Measurements from ENCODE around the gene ANGPTL2.

GRCh38 chr9:127058011-127058644 is 64.3 kb downstream of the ANGPTL2 start:
- TF ChIP-seq, protein P1, sequence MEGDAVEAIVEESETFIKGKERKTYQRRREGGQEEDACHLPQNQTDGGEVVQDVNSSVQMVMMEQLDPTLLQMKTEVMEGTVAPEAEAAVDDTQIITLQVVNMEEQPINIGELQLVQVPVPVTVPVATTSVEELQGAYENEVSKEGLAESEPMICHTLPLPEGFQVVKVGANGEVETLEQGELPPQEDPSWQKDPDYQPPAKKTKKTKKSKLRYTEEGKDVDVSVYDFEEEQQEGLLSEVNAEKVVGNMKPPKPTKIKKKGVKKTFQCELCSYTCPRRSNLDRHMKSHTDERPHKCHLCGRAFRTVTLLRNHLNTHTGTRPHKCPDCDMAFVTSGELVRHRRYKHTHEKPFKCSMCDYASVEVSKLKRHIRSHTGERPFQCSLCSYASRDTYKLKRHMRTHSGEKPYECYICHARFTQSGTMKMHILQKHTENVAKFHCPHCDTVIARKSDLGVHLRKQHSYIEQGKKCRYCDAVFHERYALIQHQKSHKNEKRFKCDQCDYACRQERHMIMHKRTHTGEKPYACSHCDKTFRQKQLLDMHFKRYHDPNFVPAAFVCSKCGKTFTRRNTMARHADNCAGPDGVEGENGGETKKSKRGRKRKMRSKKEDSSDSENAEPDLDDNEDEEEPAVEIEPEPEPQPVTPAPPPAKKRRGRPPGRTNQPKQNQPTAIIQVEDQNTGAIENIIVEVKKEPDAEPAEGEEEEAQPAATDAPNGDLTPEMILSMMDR (IDR thresholded peaks at IDR 0.05) = no peak
- TF ChIP-seq JUND (IDR thresholded peaks at IDR 0.05) = no peak
- TF ChIP-seq, protein P2, sequence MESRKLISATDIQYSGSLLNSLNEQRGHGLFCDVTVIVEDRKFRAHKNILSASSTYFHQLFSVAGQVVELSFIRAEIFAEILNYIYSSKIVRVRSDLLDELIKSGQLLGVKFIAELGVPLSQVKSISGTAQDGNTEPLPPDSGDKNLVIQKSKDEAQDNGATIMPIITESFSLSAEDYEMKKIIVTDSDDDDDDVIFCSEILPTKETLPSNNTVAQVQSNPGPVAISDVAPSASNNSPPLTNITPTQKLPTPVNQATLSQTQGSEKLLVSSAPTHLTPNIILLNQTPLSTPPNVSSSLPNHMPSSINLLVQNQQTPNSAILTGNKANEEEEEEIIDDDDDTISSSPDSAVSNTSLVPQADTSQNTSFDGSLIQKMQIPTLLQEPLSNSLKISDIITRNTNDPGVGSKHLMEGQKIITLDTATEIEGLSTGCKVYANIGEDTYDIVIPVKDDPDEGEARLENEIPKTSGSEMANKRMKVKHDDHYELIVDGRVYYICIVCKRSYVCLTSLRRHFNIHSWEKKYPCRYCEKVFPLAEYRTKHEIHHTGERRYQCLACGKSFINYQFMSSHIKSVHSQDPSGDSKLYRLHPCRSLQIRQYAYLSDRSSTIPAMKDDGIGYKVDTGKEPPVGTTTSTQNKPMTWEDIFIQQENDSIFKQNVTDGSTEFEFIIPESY (IDR thresholded peaks at IDR 0.05; ENCODE audit: borderline replicate concordance, low read depth) = no peak
- TF ChIP-seq RAD21 (IDR thresholded peaks at IDR 0.05; ENCODE audit: low read length) = no peak
- TF ChIP-seq EP300 (IDR thresholded peaks at IDR 0.05; ENCODE audit: borderline replicate concordance in 1 of 2, low read depth in 1 of 2, low read length in 1 of 2) = no peak
- TF ChIP-seq CHD2 (IDR thresholded peaks at IDR 0.05; ENCODE audit: low read length, partially characterized antibody) = no peak
- TF ChIP-seq FOXM1 (IDR thresholded peaks at IDR 0.05; ENCODE audit: low read depth) = no peak
- no peak for TF ChIP-seq POLR2AphosphoS5 (IDR thresholded peaks at IDR 0.05; ENCODE audit: low read depth, low read length)
- TF ChIP-seq RFX5 (IDR thresholded peaks at IDR 0.05; ENCODE audit: low read length) = no peak
- TF ChIP-seq TEAD4 (IDR thresholded peaks at IDR 0.05; ENCODE audit: borderline replicate concordance, insufficient read depth) = no peak
- no peak for TF ChIP-seq EZH2phosphoT487 (IDR thresholded peaks at IDR 0.05; ENCODE audit: borderline replicate concordance, low read depth)
- no peak for TF ChIP-seq MEF2A (IDR thresholded peaks at IDR 0.05; ENCODE audit: borderline replicate concordance, low read depth)
- TF ChIP-seq, protein P3, sequence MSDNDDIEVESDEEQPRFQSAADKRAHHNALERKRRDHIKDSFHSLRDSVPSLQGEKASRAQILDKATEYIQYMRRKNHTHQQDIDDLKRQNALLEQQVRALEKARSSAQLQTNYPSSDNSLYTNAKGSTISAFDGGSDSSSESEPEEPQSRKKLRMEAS (IDR thresholded peaks at IDR 0.05; ENCODE audit: low read depth) = no peak

Data from SK-N-SH (cell line).